Cardiac septum (tissue), 1 donor: Measurements from ENCODE around the gene LSP1. TPM values are rescaled to one million over a fixed set of nuclear protein-coding genes. Genes with fewer than 3 reads are reported as not detected.
A peak's percentile ranks its signal among the peaks of the same experiment; 100 is the strongest.
"Not testable (repeated sequence)": the region's sequence is repeated elsewhere in the genome, so short reads cannot be mapped to it uniquely, and the experiment has no call there.

Experiments
- DNase-seq: peaks from one replicate; pipeline ENCODE4 v3.0.0-alpha.2; 2020; ENCODE audit warnings: low spot score
- intact Hi-C: fragments of 100-400 bp; cut with DNase I; formaldehyde crosslinking; loops from one replicate; pipeline ENCODE4 v1.14.0; 2022
- total RNA-seq: library from RNA; stranded (reverse); fragmentation: NEBNext Ultra II Directional; extraction: Animal tissue kit (Norgen Biotek cat#: 25700); gene quantifications from one replicate; pipeline ENCODE4 v1.2.1, GENCODE V29; 2021
- donor health status: DM: no; HTN: no; CAD: no.

Gene LSP1
- total RNA-seq, 1 donor from 2014 or later = 35.1 TPM

GRCh38 chr11:1870721-1871466, 18.0 kb downstream of the LSP1 start:
- DNase-seq = no peak
- intact Hi-C loops = no loop called here

GRCh38 chr11:1871531-1871930, 18.6 kb downstream of the LSP1 start:
- intact Hi-C loops = no loop called here
- no peak for DNase-seq

- DNase-seq = no peak
- intact Hi-C loops = no loop called here
Measured at GRCh38 chr11:1872267-1872985, 19.5 kb downstream of the LSP1 start.

- intact Hi-C loops = no loop called here
- no peak for DNase-seq
Measured at GRCh38 chr11:1873048-1873812, 20.3 kb downstream of the LSP1 start.

- intact Hi-C loops, DNase-seq: not testable (repeated sequence)
Measured at GRCh38 chr11:1873813-1874150, 20.9 kb downstream of the LSP1 start.

- DNase-seq, intact Hi-C loops: not testable (repeated sequence)
Measured at GRCh38 chr11:1874441-1875092, 21.7 kb downstream of the LSP1 start.

- peak; percentile 75 for DNase-seq
- intact Hi-C loops = no loop called here
Measured at GRCh38 chr11:1875093-1875850, 22.4 kb downstream of the LSP1 start.

GRCh38 chr11:1875851-1876301, 23.0 kb downstream of the LSP1 start:
- intact Hi-C loops, DNase-seq: not testable (repeated sequence)

GRCh38 chr11:1876361-1877063, 23.6 kb downstream of the LSP1 start:
- intact Hi-C loops = no loop called here
- DNase-seq = peak; percentile 81

GRCh38 chr11:1877211-1878136, 24.6 kb downstream of the LSP1 start:
- intact Hi-C loops = no loop called here
- DNase-seq = peak; percentile 78

- intact Hi-C loops = no loop called here
- DNase-seq = peak; percentile 75
Measured at GRCh38 chr11:1878137-1879031, 25.5 kb downstream of the LSP1 start.

GRCh38 chr11:1879342-1879940, 26.6 kb downstream of the LSP1 start:
- DNase-seq = no peak
- intact Hi-C loops = no loop called here

- DNase-seq = peak; percentile 67
- intact Hi-C loops = loop anchor here (5.0 kb wide), 3 partner anchors 37 to 188 kb away; partner anchors contain the start of genes TNNI2 and TNNT3
Measured at GRCh38 chr11:1879941-1880720, 27.2 kb downstream of the LSP1 start.

- no peak for DNase-seq
- intact Hi-C loops = loop anchor here (5.0 kb wide), 3 partner anchors 36 to 189 kb away; partner anchors contain the start of genes TNNI2 and TNNT3
Measured at GRCh38 chr11:1880746-1881441, 28.0 kb downstream of the LSP1 start.
